ENCODE data around the gene GFOD1. TPM values are rescaled to one million over a fixed set of nuclear protein-coding genes. Genes with fewer than 3 reads are reported as not detected.

GFOD1 gene
- polyA plus RNA-seq, 1 of the 3 experiments (the other 2 are of a cell fraction) = 1.6 TPM

- TF ChIP-seq CTCF (IDR thresholded peaks at IDR 0.05) = 0 out of 2 replicates have a peak, but pooled peaks have one; percentile 13
- no peak for TF ChIP-seq NRF1 (IDR thresholded peaks at IDR 0.05; ENCODE audit: low read depth, low read length)
- peak; percentile 98 for TF ChIP-seq JUND (IDR thresholded peaks at IDR 0.05)
- peak; percentile 96 for TF ChIP-seq TEAD4 (IDR thresholded peaks at IDR 0.05; ENCODE audit: borderline replicate concordance, insufficient read depth)
- TF ChIP-seq SMC3 (IDR thresholded peaks at IDR 0.05; ENCODE audit: low read depth, low read length) = no peak
- TF ChIP-seq NFIC (IDR thresholded peaks at IDR 0.05; ENCODE audit: borderline replicate concordance) = peak; percentile 88
- TF ChIP-seq USF2 (IDR thresholded peaks at IDR 0.05; ENCODE audit: borderline replicate concordance, low read depth, low read length) = no peak
- TF ChIP-seq FOXM1 (IDR thresholded peaks at IDR 0.05; ENCODE audit: low read depth) = peak; percentile 84
- peak in 1 of 2 experiments; percentile 95; a peak in 2 of 4 replicates for TF ChIP-seq EP300 (IDR thresholded peaks at IDR 0.05; ENCODE audit: borderline replicate concordance in 1 of 2, low read depth in 1 of 2, low read length in 1 of 2)
- peak; percentile 8 for TF ChIP-seq MAX (IDR thresholded peaks at IDR 0.05; ENCODE audit: low read depth)
These were observed 132.1 kb downstream of the GFOD1 start (continued) for GRCh38 chr6:13355043-13355945.

GRCh38 chr6:13354331-13355042 is 132.9 kb downstream of the GFOD1 start:
- peak overlapping the region; percentile 76 to 81; a peak in 3 of 4 replicates for H3K27ac ChIP-seq (ENCODE audit: low read depth in 2 of 2, low read length in 1 of 2)
- peak overlapping the region; percentile 66 for H3K4me2 ChIP-seq
- H3K9me3 ChIP-seq = no peaks in the 10 kb centered on the region
- DNase-seq = no peak
- peaks cover 3 to 27% of the 10 kb centered on the region in 2 experiments; a peak in 2 of 4 replicates for H3K4me1 ChIP-seq (ENCODE audit: control insufficient read depth in 1 of 2, insufficient read depth in 2 of 2, low read depth in 1 of 2, low read length in 1 of 2)
- H3K36me3 ChIP-seq (replicated peaks in 1 of 2; ENCODE audit: control insufficient read depth in 1 of 2, insufficient read depth in 2 of 2, low read length in 1 of 2) = no peaks in the 10 kb centered on the region
- H3F3A ChIP-seq (replicated peaks; ENCODE audit: insufficient read depth) = peaks cover 28% of the 10 kb centered on the region
- H2AFZ ChIP-seq (ENCODE audit: low read depth) = no peak overlapping the region
- no peaks in the 10 kb centered on the region for H3K79me2 ChIP-seq (ENCODE audit: insufficient read depth)
- H3K9ac ChIP-seq = peak overlapping the region; percentile 37; the same call in 1 of the 2 replicates
- ChIA-PET POLR2A (interaction anchor here (0.7 kb wide), 1 partner anchor 26 kb away, joined by 3 read pairs; the partner anchor contains the start of gene TBC1D7), CTCF (interaction anchor here (0.7 to 1.7 kb wide), 5 partner anchors 18 to 127 kb away, joined by 3 to 4 read pairs (median 3); no protein-coding TSS in a partner anchor)
- H4K20me1 ChIP-seq (ENCODE audit: insufficient read depth) = no peaks in the 10 kb centered on the region
- H3K9me2 ChIP-seq = no peaks in the 10 kb centered on the region
- no peak overlapping the region for H3K4me3 ChIP-seq (ENCODE audit: low read depth in 2 of 2, low read length in 1 of 2)
- WGBS (ENCODE audit: low lambda C conversion rate) = 80% methylated on average over 13 of the region's 13 CpGs
- H3K27me3 ChIP-seq (ENCODE audit: insufficient read depth) = no peaks in the 10 kb centered on the region
- no peak for TF ChIP-seq CTCF (IDR thresholded peaks at IDR 0.05)
- TF ChIP-seq, protein P1, sequence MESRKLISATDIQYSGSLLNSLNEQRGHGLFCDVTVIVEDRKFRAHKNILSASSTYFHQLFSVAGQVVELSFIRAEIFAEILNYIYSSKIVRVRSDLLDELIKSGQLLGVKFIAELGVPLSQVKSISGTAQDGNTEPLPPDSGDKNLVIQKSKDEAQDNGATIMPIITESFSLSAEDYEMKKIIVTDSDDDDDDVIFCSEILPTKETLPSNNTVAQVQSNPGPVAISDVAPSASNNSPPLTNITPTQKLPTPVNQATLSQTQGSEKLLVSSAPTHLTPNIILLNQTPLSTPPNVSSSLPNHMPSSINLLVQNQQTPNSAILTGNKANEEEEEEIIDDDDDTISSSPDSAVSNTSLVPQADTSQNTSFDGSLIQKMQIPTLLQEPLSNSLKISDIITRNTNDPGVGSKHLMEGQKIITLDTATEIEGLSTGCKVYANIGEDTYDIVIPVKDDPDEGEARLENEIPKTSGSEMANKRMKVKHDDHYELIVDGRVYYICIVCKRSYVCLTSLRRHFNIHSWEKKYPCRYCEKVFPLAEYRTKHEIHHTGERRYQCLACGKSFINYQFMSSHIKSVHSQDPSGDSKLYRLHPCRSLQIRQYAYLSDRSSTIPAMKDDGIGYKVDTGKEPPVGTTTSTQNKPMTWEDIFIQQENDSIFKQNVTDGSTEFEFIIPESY (IDR thresholded peaks at IDR 0.05; ENCODE audit: borderline replicate concordance, low read depth) = no peak
- TF ChIP-seq MEF2A (IDR thresholded peaks at IDR 0.05; ENCODE audit: borderline replicate concordance, low read depth) = peak; percentile 50; the same call in 1 of the 2 replicates
- 0 out of 2 replicates have a peak, but pooled peaks have one; percentile 19 for TF ChIP-seq MAX (IDR thresholded peaks at IDR 0.05; ENCODE audit: low read depth)
- TF ChIP-seq RFX5 (IDR thresholded peaks at IDR 0.05; ENCODE audit: low read length) = no peak
- no peak for TF ChIP-seq NRF1 (IDR thresholded peaks at IDR 0.05; ENCODE audit: low read depth, low read length)
- no peak for TF ChIP-seq IRF3 (IDR thresholded peaks at IDR 0.05; ENCODE audit: low read depth, low read length)
- no peak for TF ChIP-seq FOXJ3 (CRISPR knock-in tag; IDR thresholded peaks at IDR 0.05)
- no peak for TF ChIP-seq EZH2phosphoT487 (IDR thresholded peaks at IDR 0.05; ENCODE audit: borderline replicate concordance, low read depth)
- no peak for TF ChIP-seq RCOR1 (IDR thresholded peaks at IDR 0.05; ENCODE audit: low read length)
- no peak for TF ChIP-seq YY1 (IDR thresholded peaks at IDR 0.05; ENCODE audit: low read depth)
